ENCODE measurements around the gene ANKRD11.
A peak's percentile ranks its signal among the peaks of the same experiment; 100 is the strongest.
"Not testable (repeated sequence)": the region's sequence is repeated elsewhere in the genome, so short reads cannot be mapped to it uniquely, and the experiment has no call there.

Gene ANKRD11

DNA sequence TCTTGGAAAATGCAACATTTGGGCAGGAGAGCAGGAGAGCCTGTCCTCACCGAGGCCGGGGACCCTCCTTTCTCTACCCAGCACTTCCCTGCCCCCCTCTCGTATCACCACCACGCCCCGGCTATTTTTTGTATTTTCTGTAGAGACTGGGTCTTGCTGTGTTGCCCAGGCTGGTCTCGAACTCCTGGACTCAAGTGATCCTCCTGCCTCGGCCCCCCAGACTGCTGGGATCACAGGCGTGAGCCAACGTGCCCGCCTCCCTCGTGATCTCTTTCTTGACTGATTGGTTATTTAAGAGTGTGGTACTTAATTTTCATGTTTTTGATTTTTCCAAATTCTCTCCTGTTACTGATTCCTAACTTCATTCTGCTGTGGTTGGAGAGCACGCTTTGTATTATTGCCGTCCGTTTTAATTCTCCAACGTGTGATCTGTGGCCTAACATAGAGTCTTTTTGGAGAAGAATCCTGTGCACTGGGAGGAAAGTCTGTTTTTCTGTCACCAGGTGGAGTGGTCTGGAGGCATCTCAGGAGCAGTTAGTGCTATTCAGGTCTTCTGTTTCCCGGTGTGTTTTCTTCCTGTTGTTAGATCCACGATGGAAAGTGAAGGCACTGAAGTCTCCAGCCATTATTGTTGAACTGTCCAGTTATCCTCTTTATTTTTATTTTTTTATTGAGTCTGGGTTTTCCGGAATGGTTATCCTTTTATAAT, 232.4 kb downstream of the ANKRD11 start:
- TF ChIP-seq, protein P1, sequence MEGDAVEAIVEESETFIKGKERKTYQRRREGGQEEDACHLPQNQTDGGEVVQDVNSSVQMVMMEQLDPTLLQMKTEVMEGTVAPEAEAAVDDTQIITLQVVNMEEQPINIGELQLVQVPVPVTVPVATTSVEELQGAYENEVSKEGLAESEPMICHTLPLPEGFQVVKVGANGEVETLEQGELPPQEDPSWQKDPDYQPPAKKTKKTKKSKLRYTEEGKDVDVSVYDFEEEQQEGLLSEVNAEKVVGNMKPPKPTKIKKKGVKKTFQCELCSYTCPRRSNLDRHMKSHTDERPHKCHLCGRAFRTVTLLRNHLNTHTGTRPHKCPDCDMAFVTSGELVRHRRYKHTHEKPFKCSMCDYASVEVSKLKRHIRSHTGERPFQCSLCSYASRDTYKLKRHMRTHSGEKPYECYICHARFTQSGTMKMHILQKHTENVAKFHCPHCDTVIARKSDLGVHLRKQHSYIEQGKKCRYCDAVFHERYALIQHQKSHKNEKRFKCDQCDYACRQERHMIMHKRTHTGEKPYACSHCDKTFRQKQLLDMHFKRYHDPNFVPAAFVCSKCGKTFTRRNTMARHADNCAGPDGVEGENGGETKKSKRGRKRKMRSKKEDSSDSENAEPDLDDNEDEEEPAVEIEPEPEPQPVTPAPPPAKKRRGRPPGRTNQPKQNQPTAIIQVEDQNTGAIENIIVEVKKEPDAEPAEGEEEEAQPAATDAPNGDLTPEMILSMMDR (IDR thresholded peaks at IDR 0.05), result no peak
- no peak for TF ChIP-seq ZFX (IDR thresholded peaks at IDR 0.05; ENCODE audit: borderline replicate concordance)
- no peak overlapping the region for H3K27ac ChIP-seq

DNA sequence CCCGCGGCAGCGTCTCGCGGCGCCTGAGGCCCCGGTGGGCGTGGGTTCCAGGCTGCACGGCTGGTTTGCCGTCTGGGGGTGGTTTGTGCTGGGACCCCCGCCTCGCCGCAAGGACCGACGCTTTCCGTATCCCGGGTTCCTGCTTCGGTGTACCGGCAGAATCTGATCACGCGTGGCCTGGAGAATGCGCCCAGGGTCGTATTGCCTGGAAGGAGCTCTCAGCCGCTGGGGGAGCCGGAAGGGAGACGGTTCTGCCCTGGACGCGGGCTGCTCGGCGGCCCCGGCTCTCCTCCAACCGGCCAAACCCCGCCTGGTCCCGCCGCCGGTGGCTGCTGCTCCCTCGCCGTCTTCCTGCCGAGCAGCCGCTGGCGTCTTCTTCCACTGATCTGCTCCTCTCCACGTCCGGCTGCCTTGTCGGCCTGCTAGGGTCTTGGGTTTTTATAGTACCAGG, 233.1 kb downstream of the ANKRD11 start:
- peak overlapping the region; percentile 34; the same call in 1 of the 2 replicates for H3K27ac ChIP-seq
- TF ChIP-seq ZFX (IDR thresholded peaks at IDR 0.05; ENCODE audit: borderline replicate concordance), result no peak
- TF ChIP-seq, protein P1 (IDR thresholded peaks at IDR 0.05), result no peak

DNA sequence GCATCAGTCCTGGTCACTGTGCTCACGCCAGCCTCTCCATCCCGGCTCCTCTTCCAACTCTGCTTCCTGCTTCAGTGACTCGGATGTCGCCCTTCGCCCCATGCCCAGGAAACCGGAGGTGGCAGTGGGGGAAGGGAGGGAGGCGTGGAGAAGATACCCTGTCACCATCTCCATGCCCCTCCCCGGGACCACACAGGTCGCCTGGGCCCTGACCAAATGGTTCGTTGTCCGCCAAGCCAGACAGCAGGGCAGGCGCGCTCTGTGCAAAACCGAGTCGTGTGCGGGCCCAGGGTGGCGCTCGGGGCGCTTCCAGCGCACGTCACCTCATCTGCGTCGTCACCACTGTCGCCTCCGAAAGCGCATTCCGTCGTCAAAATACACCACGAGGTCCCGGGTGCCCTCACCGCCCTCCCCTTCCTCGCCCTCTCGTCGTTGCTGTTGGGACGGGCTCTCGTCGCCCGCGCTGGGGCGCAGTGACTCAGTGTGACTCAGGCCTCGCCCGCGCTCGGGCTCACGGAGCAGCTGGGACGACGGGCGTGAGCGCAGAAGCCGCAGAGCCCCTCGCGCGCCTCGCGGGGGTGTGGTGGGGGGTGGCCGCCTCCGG, 233.6 kb downstream of the ANKRD11 start:
- TF ChIP-seq ZFX (IDR thresholded peaks at IDR 0.05; ENCODE audit: borderline replicate concordance), result no peak
- TF ChIP-seq, protein P1 (IDR thresholded peaks at IDR 0.05), result no peak
- peak overlapping the region; percentile 34; the same call in 1 of the 2 replicates for H3K27ac ChIP-seq

DNA sequence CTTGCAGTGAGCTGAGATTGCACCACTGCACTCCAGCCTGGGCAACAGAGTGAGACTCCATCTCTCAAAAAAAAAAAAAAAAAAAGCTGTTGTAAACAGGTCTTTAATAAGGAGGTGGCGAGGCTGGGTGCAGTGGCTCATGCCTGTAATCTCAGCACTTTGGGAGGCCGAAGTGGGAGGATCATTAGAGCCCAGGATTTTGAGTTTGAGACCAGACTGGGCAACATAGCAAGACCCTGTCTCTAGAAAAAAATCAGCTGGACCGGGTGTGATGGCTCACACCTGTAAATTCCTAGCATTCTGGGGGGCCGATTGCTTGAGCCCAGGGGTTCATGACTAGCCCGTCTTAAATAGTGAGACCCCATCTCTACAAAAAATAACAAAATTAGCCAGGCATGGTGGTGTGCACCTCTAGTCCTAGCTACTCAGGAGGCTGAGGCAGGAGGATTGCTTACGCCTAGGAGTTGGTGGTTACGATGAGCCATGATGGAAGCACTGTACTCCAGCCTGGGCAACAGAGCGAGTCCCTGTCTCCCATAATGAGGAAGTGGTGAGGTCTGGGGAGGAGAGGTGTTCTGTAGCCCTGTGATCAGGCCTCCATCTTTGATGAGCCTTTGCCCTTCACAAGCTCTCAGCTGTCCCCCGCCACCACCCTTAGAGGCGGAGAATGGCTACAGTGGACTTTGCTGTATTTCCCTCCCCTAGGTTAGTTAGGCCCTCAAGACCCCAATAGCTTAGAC, 236.6 kb downstream of the ANKRD11 start:
- TF ChIP-seq, protein P1 (IDR thresholded peaks at IDR 0.05), result no peak
- TF ChIP-seq ZFX (IDR thresholded peaks at IDR 0.05; ENCODE audit: borderline replicate concordance), result no peak
- H3K27ac ChIP-seq, result no peak overlapping the region

DNA sequence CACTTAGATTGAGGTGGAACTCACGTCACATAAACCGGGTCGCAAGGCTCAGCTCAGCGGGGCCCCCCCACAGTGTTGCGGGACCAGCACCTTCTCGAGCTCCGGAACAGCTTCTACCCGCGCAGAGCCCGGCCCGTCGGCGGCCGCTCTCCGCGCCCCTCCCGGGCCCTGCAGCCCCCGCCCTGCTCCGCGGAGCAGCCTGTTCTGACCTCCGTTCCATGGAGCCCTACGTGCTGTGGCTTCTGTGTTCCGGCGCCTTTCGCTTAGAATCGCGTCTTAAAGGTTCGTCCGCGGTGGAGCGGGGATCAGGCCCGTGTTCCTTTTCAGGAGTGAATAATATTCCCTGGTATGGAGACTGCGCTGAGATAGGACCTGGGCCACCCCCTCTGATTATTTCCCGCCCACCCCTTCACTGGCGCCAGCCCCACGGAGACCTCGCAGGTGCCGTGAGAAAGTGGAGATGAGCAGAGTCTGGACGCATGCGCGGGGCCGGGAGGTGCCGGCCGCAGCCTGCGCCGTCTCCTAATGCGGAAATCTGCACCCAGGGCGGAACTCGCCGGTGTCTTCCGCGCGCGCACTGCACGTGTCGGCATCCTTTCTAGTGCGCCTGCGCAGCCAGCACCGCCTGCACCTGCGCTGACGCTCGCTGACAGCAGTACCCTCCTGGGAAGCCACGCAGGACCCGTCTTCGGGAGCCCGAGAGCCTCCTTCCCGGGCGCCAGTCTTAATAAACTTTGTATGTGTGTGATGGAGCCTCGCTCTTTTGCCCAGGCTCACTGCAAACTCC, 242.0 kb downstream of the ANKRD11 start:
- TF ChIP-seq ZFX (IDR thresholded peaks at IDR 0.05; ENCODE audit: borderline replicate concordance), result no peak
- TF ChIP-seq, protein P1 (IDR thresholded peaks at IDR 0.05), result no peak
- H3K27ac ChIP-seq, result no peak overlapping the region

DNA sequence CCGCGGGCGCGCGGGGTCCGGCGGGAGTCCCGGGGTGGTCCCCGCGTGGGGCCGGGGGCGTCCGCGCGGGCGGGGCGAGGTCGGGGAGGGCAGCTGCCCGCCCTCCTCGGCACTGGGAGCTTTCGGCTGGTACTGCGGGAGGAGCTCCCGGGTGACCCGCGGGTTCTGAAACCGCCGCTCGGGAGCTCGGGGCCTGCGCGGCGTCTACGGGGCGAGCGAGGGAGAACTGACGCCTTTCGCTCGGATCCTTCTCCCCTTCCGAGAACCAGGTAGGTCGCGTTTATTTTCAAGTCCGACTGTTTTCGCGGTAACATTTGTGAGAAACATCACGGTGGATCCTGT, 242.7 kb downstream of the ANKRD11 start:
- H3K27ac ChIP-seq, result not testable (repeated sequence)

Measured in 22Rv1 (cell line).